ENCODE results near the gene ZNF669.

- TF ChIP-seq POLR2A (IDR thresholded peaks at IDR 0.05) (no peak), CTCF (IDR thresholded peaks at IDR 0.05) (no peak)
Measured at GRCh38 chr1:247112479-247112781, 8.3 kb upstream of the ZNF669 start.
